ENCODE data around the gene PHC2. TPM values are rescaled to one million over a fixed set of nuclear protein-coding genes. Genes with fewer than 3 reads are reported as not detected.

PHC2 gene
- total RNA-seq, 4 donors from 2014 or later = 77.8 to 81.3 (median 79.5) TPM

- H3K36me3 ChIP-seq = no peaks in the 10 kb centered on the region
- TF ChIP-seq POLR2AphosphoS5 (IDR thresholded peaks at IDR 0.05) = no peak
- TF ChIP-seq CTCF (IDR thresholded peaks at IDR 0.05) = no peak
- H3K9me3 ChIP-seq = no peaks in the 10 kb centered on the region
- DNase-seq (ENCODE audit: low spot score in 2 of 2) = peak in 1 of 2 donors; percentile 21
- H3K4me3 ChIP-seq = no peak overlapping the region
- H3K27me3 ChIP-seq = no peaks in the 10 kb centered on the region
- H3K27ac ChIP-seq = peak overlapping the region; percentile 59
- H3K4me1 ChIP-seq = peaks cover 45% of the 10 kb centered on the region
- whole genome bisulfite sequencing = 70% methylated on average over 5 of the region's 5 CpGs
Measured at GRCh38 chr1:33363470-33363861, 67.4 kb downstream of the PHC2 start.

GRCh38 chr1:33363021-33363420, 67.9 kb downstream of the PHC2 start:
- Histone ChIP-seq H3K4me1 (peaks cover 43% of the 10 kb centered on the region), H3K27ac (peak overlapping the region; percentile 59)
- TF ChIP-seq CTCF (IDR thresholded peaks at IDR 0.05) (no peak), EP300 (IDR thresholded peaks at IDR 0.05) (no peak), POLR2AphosphoS5 (IDR thresholded peaks at IDR 0.05) (no peak), POLR2A (IDR thresholded peaks at IDR 0.05) (no peak)

GRCh38 chr1:33361532-33362235, 69.2 kb downstream of the PHC2 start:
- Histone ChIP-seq H3K4me1 (peaks cover 33% of the 10 kb centered on the region), H3K27me3 (no peaks in the 10 kb centered on the region), H3K9me3 (no peaks in the 10 kb centered on the region), H3K4me3 (no peak overlapping the region), H3K27ac (no peak overlapping the region), H3K36me3 (no peaks in the 10 kb centered on the region)
- TF ChIP-seq POLR2AphosphoS5 (IDR thresholded peaks at IDR 0.05) (no peak), CTCF (IDR thresholded peaks at IDR 0.05) (no peak), POLR2A (IDR thresholded peaks at IDR 0.05) (no peak), EP300 (IDR thresholded peaks at IDR 0.05) (no peak)
- peak in 1 of 2 donors; percentile 2 for DNase-seq (ENCODE audit: low spot score in 2 of 2)
- WGBS = 87% methylated on average over 11 of the region's 11 CpGs

More at GRCh38 chr1:33363021-33363420, 67.9 kb downstream of the PHC2 start:
- WGBS = 80% methylated on average over 5 of the region's 5 CpGs
- no peak for DNase-seq (ENCODE audit: low spot score in 2 of 2)
- no peaks in the 10 kb centered on the region for H3K27me3 ChIP-seq
- H3K4me3 ChIP-seq = no peak overlapping the region
- H3K9me3 ChIP-seq = no peaks in the 10 kb centered on the region
- no peaks in the 10 kb centered on the region for H3K36me3 ChIP-seq

- H3K9me3 ChIP-seq = no peaks in the 10 kb centered on the region
- H3K4me3 ChIP-seq = no peak overlapping the region
- peaks cover 25% of the 10 kb centered on the region for H3K4me1 ChIP-seq
- no peaks in the 10 kb centered on the region for H3K36me3 ChIP-seq
- H3K27me3 ChIP-seq = no peaks in the 10 kb centered on the region
- 55% methylated on average over 1 of the region's 1 CpG for WGBS
- DNase-seq (ENCODE audit: low spot score in 2 of 2) = no peak
- no peak overlapping the region for H3K27ac ChIP-seq
- no peak for TF ChIP-seq EP300 (IDR thresholded peaks at IDR 0.05)
- TF ChIP-seq CTCF (IDR thresholded peaks at IDR 0.05) = no peak
- no peak for TF ChIP-seq POLR2A (IDR thresholded peaks at IDR 0.05)
- no peak for TF ChIP-seq POLR2AphosphoS5 (IDR thresholded peaks at IDR 0.05)
Measured at GRCh38 chr1:33360367-33360766, 70.5 kb downstream of the PHC2 start.

- Histone ChIP-seq H3K4me3 (no peak overlapping the region), H3K27me3 (no peaks in the 10 kb centered on the region), H3K27ac (no peak overlapping the region), H3K9me3 (no peaks in the 10 kb centered on the region), H3K36me3 (peaks cover 2% of the 10 kb centered on the region), H3K4me1 (peaks cover 21% of the 10 kb centered on the region)
- TF ChIP-seq EP300 (IDR thresholded peaks at IDR 0.05) (no peak), CTCF (IDR thresholded peaks at IDR 0.05) (no peak), POLR2AphosphoS5 (IDR thresholded peaks at IDR 0.05) (no peak), POLR2A (IDR thresholded peaks at IDR 0.05) (no peak)
- DNase-seq (ENCODE audit: low spot score in 2 of 2) = peak in 1 of 2 donors; percentile 58
- 63% methylated on average over 2 of the region's 2 CpGs for WGBS
Measured at GRCh38 chr1:33359931-33360330, 71.0 kb downstream of the PHC2 start.
